GM18873 (cell line): ENCODE results near the gene F11R.
"Not testable (repeated sequence)": the region's sequence is repeated elsewhere in the genome, so short reads cannot be mapped to it uniquely, and the experiment has no call there.

Experiments used
- ATAC-seq: cut with Tn5 transposase; IDR thresholded peaks from one replicate; pipeline ENCODE4 v1.9.1; 2021; ENCODE audit warnings: mild to moderate bottlenecking, moderate library complexity, moderate number of reproducible peaks; ENCODE audit not compliant: unreplicated experiment, low FRiP score

The F11R gene

DNA sequence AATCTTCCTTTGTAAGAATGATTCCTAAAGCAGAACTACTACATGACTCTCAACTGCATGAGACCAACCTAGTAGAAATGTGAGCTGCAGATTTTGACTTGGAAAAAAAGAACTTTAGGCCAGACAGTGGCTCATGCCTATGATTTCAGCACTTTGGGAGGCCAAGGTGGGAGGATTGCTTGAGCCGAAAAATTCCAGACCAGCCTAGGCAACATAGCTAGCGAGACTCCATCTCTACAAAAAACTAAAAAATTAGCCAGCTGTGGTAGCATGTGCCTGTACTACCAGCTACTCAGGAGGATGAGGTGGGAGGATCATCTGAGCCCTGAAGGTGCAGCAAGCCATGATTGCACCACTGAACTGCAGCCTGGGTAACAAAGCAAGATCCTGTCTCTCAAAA, 41.7 kb downstream of the F11R start:
- ATAC-seq = no peak

DNA sequence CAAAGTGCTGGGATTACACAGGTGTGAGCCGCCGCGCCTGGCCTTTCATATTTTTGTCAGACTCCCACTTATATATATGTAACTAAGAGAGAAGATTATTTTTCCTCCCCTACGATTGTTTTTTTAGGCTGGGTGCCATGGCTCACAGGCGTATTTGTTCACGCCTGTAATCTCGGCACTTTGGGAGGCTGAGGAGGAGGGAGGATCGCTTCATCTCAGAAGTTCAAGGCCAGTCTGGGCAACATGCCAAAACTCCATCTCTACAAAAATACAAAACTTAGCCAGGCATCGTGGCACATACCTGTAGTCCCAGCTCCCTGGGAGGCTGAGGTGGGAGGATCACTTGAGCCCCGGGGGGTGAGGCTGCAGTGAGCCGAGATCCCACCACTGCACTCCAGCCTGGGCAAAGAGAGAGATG, 42.4 kb downstream of the F11R start:
- ATAC-seq = no peak

DNA sequence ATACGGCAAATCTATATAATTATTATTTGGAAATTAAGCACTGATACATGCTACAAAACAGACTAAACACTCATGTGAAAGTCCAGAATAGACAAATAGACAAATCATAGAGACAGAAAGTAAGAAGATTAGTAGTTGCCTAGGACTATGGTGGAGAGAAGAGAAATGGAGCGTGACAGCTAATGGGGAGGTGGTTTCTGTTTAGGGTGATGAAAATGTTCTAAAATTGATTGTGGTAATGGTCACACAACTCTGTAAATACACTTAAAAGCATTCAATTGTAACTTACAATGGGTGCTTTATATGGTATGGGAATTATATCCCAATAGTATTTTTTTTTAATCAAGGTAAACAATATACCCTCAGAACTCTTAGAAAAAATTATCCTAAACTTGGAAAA, 45.9 kb downstream of the F11R start:
- ATAC-seq = no peak

DNA sequence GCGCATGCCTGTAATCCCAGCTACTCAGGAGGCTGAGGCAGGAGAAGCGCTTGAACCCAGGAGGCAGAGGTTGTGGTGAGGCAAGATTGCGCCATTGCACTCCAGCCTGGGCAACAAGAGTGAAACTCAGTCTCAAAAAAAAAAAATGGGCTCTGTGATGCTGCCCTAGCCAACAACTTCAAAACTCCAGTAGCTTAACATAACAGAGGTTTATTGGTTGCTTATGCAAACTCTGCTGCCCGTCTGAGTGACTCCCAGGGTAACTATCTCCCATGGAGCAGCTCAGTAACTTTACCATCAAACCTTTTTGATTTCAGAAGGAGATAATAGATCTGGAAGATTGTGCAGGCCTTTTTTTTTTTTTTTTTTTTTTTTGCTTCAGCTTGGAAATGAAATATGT, 47.5 kb downstream of the F11R start:
- no peak for ATAC-seq

DNA sequence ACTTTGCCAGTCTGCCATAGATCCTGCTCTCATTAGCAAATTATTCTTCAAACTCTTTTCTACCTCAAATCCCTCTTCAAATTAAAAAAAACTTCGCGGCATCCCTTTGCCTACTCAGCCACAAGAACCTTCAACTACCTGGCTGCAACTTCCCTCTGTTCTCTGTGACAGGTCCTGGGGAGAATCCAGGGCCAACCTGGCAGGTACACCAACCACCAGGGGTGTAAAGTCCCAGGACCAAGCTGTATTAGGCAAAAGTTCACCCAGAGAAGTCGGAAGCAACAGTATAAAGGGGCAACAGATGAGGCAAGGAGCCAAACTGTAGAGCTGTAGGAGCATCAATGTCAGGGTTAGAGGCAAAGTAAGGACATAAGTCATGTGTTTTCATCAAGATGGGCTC, 48.0 kb downstream of the F11R start:
- no peak for ATAC-seq

DNA sequence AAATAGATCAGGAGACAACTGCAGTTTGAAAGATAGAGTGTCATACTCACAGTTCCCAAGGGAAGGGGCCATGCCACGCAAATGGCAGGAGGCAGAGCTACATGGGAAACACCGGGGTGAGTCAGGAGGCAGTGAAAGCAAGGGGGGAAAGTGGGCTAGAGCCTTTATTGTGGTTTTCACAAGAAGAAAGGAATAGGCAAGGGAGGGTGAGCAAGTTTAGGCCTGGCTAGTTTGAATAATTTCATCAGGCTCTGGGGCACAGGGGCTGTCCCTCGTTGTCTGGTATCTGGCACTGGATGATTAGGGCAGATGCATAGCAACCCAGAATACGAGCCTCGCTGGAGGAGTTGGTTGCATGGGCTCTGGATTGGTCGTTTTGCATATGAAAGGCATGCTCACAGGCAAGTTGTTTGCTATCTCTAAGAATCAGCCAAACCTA, 49.3 kb downstream of the F11R start:
- no peak for ATAC-seq

DNA sequence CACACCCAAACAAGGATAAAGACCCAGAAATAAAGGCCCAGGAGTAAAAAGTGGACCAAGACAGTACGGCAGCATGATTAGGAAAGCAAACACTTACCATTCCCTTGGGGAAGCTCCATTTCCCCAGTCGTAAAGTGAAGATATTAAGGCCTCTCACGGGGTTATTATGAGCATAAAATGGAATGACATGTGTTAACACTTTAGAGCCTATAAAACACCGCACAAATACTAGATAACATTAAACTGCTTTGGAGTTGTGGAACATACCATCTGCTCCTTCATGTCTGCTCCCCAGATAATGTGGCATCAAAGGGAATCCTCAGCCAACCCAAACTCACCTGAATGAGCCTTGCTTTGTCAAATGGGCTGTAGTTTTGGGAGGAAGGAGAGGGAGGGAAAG, 57.4 kb downstream of the F11R start:
- ATAC-seq = no peak

DNA sequence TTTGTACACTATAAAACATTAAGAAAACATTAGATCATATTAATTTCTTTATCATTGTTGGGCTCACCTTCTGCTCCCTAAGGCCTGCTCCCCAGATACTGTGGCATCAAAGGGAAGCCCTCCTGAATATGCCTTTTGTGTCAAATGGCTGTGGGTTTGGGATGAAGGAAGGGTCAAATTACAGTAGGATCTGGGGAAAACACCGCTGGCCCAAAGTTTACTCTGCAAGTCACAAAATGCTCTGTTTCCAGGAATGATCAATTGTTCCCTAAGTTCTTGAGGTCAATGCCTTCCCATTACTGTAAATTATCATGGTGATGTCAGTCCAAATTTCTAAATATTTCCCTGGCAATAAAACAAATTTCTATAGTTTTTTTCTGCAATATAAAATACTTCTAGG, 59.5 kb downstream of the F11R start:
- ATAC-seq = no peak

DNA sequence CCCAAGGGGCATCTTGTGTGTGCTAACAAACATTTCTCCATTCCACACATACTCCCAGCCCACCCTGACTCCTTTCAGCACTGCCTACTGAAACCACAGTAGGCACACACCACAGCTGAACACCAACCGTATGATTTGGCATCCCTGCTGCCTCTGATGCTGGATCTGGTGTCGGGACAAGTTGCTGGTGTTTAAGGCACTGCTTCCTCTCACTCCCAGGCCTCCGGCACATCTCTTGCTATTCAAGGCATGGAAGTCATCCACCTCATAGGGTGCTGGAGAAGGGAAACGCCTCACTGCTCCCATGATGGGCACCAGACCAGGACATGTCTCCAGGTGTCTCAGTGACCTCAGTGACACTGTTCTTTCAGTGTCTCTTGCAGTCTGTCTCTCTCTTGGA, 64.0 kb downstream of the F11R start:
- ATAC-seq = no peak

DNA sequence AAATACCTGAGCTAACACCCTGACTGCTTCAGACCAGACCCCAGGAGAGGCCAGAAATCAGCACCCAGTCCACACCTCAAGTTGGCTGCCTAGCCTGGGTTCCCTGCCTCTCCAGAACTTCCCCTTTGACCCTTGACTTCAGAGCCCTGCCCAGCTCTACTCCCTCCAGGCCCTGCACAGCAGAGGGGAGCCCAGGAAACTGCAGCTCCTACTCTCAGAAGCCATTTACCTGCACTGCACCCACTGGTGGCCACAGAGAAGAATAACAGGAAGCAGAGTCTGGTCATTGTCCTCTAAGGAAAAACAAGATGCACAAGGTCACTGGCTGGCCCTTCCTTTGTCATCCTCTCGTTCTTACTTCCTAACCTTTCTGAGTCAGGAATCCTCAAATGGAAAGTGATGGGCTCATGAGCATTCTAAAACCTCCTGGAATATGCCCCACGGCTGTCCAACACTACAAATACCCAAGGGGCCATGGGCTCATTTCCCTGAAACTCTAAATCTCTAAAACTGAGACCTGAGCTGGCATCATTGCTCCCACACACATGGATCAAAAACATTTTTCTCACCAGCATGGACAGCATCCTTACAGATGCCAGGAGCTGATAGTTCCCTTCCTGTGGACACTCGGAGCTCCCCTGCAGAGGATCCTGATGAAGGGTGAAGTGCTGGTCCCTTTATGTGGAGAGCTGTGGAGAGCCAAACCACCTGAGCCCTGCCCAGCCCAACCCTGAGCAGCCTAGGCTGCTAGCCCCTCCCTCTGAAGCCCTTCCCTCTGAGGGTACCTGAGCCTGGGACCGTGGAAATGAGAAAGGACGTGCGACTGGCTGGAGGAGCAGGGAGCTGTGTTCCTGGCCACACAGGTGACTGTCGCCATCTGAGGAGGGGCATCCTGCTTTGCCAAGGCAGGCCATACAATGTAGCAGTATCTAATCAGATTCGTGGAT, 66.5 kb downstream of the F11R start, which contains the start of gene ITLN2:
TSS of gene ITLN2 (minus strand) at position 652 of the 947 bp plus-strand sequence. CDS start at position 584, 68 bp downstream.
- peak; percentile 49 for ATAC-seq

DNA sequence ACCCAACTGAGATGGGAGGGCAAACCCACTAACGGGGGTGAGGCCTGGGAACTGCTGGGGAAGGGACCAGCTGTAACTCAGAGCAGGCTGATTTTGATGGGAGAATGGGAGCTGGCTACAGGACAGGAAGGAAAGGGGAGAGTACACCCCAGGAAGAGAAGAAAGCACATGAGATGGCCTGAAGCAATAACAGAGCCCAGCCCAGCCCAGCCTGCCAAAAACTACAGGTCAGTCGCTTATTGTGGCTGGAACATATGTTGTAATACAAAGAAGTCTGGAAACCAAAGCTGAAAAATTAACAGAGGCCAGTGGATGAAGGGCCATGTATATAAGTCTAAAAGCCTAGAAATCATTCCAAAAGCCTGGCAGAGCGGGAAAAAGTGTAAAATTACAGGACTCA, 67.9 kb downstream of the F11R start:
- no peak for ATAC-seq

DNA sequence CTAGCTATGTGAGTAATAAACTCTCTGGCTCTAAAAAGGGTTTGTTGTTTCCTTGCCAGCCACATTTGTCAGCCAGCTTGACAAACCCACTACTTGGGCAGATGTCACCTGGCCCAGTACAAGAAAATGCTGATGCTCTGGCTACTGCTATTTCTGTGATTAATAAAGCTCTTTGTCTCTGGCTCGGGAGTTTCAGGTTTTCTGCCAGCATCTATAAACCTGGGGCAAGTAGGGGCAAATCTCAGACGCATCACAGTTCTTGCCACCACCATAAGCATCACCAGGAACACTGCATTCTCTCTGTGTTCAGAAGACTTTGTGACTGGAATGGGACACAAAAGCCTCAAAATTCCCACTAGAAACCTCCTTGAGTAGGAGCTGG, 68.8 kb downstream of the F11R start:
- ATAC-seq = no peak

DNA sequence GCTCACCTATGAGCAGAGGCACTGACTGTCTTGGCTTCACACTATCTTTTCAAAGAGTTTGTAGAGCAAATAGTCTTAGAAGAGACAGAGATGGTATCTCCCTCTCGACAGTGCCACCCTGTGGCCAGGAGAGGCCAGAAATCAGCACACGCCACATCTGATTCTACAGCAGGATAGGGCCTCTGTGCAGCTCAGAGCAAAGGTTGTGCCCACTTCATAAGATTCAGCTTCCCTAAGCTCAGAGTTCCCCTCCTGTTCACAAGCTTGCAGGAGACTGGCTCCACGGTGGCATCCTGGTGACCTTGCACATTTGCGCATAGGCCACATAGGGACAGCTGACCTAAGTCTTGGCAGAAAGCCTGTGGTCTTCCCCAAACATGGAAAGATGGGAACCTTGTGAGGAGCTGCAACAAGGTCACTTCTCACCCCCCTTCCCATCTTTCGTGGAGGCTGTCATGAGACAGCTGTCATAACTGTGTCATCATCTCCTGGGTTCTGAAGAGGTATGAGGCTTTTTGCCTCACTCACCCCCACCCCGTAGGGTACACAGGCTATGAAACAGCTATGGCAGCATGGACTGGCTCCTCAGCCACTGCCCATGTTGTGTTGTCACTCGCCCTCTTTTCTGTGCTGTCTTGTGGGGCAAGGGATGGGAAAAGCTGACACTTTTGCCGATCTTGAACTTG, 69.4 kb downstream of the F11R start:
- ATAC-seq = no peak

DNA sequence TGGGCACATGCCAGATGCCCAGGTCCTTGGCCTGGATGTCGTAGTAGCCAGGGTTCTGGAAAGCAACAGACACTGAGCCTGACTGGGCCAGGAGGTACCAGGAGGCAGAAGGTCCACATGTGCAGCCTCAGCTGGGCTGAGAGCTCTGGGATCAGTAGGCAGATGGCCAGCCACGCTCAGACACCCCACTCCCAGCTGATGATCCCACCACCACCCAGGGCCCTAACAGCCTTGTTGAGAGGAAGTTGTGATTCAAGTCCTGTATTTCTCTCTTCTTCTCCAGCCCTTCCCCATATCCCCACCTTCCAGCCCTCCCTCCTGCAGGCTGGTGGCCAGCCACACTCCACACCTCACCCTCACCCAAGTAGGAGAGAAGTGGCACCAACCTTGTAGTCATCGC, 70.3 kb downstream of the F11R start:
- no peak for ATAC-seq

DNA sequence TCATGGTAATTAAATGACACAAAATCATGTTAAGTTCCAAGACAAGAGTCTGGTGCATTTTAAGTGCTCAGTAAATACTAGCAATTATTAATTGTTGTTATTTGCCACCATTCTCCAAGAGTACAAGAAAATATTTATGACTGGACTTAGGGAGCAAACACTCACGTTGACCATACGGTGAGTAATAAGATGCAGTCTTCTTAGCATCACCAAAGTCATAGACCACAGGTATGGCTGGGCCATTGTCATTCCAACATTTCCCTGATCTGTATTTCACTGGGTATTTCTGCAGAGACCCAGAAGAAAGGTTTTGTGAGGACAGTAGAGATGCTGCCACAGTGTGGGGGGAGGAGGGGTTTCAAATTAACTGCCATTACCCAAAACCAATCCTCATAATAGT, 71.1 kb downstream of the F11R start:
- ATAC-seq = no peak

DNA sequence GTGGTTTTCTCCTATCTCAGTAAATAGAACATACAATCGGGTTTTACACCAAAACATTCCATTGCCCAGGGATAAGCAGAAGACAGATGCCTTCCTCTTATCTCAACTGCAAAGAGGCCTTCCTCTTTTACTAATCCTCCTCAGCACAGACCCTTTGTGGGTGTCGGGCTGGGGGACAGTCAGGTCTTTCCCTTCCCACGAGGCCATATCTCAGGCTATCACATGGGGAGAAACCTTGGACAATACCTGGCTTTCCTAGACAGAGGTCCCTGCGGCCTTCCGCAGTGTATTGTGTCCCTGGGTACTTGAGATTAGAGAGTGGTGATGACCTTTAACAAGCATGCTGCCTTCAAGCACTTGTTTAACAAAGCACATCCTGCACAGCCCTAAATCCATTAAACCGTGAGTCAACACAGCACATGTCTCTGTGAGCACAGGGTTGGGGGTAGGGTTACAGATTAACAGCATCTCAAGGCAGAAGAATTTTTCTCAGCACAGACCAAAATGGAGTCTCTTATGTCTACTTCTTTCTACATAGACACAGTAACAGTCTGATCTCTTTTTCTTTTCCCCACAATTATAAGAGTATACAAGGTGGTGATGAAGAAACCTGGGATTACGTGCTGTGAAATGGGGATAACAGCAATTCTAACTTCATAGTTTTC, 71.6 kb downstream of the F11R start:
- ATAC-seq = not testable (repeated sequence)

DNA sequence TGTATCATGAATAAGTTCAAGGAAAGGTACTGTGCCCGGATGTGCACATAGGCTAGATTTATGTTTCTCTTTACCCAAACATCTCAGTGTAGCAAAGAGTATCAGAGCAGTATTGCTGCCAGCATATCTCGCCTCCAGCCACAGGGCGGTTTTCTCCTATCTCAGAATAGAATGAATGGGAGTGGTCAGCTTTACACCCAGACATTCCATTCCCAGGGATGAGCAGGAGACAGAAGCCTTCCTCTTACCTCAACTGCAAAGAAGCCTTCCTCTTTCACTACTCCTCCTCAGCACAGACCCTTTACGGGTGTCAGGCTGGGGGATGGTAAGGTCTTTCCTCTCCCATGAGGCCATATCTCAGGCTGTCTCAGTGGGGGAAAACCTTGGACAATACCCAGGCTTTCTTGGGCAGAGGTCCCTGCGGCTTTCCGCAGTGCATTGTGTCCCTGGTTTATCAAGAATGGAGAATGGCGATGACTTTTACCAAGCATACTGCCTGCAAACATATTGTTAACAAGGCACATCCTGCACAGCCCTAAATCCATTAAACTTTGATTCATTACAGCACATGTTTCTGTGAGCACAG, 73.7 kb downstream of the F11R start:
- ATAC-seq = not testable (repeated sequence)

DNA sequence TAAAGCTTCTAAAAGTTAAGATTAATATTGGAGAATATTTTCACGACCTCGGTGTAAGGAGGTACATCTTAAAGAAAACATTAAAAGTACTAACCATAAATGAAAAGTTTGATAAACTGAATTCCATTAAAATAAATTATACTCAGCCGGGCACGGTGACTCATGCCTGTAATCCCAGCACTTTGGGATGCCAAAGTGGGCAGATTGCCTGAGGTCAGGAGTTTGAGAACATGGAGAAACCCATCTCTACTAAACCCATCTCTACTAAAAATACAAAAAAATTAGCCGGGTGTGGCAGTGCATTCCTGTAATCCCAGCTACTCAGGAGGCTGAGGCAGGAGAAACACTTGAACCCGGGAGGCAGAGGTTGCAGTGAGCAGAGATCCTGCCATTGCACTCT, 75.1 kb downstream of the F11R start:
- not testable (repeated sequence) for ATAC-seq
